Keratinocyte (primary cell): ENCODE results near the gene IRGC. TPM values are rescaled to one million over a fixed set of nuclear protein-coding genes. Genes with fewer than 3 reads are reported as not detected.

ENCODE experiments used
- DNase-seq: peaks from one replicate; pipeline ENCODE4 v3.0.0-alpha.2; 2011; ENCODE audit warnings: low read depth, missing footprints, low spot score
- FAIRE-seq: peaks from 2 replicates; lab custom pipeline; 2011; peaks lifted over from hg19 to GRCh38; lab: Jason Lieb, UNC
- H2AFZ ChIP-seq: 2 replicates; pipeline ENCODE4 v1.6.0; 2012; ENCODE audit warnings: low read length, control low read depth, inconsistent platforms; ENCODE audit not compliant: control insufficient read depth
- H3K27ac ChIP-seq: 2 replicates; pipeline ENCODE4 v1.5.1; 2011; ENCODE audit warnings: low read length; ENCODE audit not compliant: control insufficient read depth, insufficient read depth
- H3K27me3 ChIP-seq: 3 replicates; pipeline ENCODE4 v1.6.0; 2011; ENCODE audit warnings: low read length; ENCODE audit not compliant: control insufficient read depth, insufficient read depth; ENCODE audit errors: extremely low read depth
- H3K36me3 ChIP-seq, 2 experiments: 2 replicates in 1 of 2; 3 replicates in 1 of 2; pipeline ENCODE4 v1.5.1; 2011; ENCODE audit warnings: low read length in 2 of 2, mild to moderate bottlenecking in 1 of 2; ENCODE audit not compliant: control insufficient read depth in 2 of 2, insufficient read depth in 2 of 2; ENCODE audit errors: extremely low read depth in 1 of 2
- H3K4me1 ChIP-seq: 3 replicates; pipeline ENCODE4 v1.5.1; 2011; ENCODE audit warnings: low read length; ENCODE audit not compliant: control insufficient read depth, insufficient read depth; ENCODE audit errors: extremely low read depth
- H3K4me2 ChIP-seq: 3 replicates; pipeline ENCODE4 v1.6.0; 2011; ENCODE audit warnings: low read depth, low read length; ENCODE audit not compliant: control insufficient read depth, insufficient read depth; ENCODE audit errors: extremely low read depth
- H3K4me3 ChIP-seq, 3 experiments: fragments of 200-600 bp in 1 of 3; sonication (generic) in 1 of 3; 2 replicates in 2 of 3; 3 replicates in 1 of 3; pipeline ENCODE4 v1.5.1; 2011 to 2016; ENCODE audit warnings: low read length in 3 of 3, mild to moderate bottlenecking in 3 of 3, control low read depth in 2 of 3, inconsistent platforms in 1 of 3, low read depth in 1 of 3, mixed read lengths in 1 of 3, mixed run types in 1 of 3, moderate library complexity in 1 of 3; ENCODE audit not compliant: control insufficient read depth in 2 of 3, insufficient read depth in 2 of 3; ENCODE audit errors: extremely low read depth in 1 of 3
- H3K79me2 ChIP-seq: 2 replicates; pipeline ENCODE4 v1.6.0; 2012; ENCODE audit warnings: low read length; ENCODE audit not compliant: control insufficient read depth, insufficient read depth
- H3K9ac ChIP-seq: 3 replicates; pipeline ENCODE4 v1.6.0; 2011; ENCODE audit warnings: low read length; ENCODE audit not compliant: control insufficient read depth, insufficient read depth; ENCODE audit errors: extremely low read depth
- H3K9me1 ChIP-seq: 3 replicates; pipeline ENCODE4 v1.6.0; 2011; ENCODE audit warnings: low read length; ENCODE audit not compliant: control insufficient read depth, insufficient read depth; ENCODE audit errors: extremely low read depth
- H3K9me3 ChIP-seq: 2 replicates; pipeline ENCODE4 v1.5.1; 2012; ENCODE audit warnings: low read depth, low read length; ENCODE audit not compliant: control insufficient read depth
- H4K20me1 ChIP-seq: 3 replicates; pipeline ENCODE4 v1.6.0; 2011; ENCODE audit warnings: low read length; ENCODE audit not compliant: control insufficient read depth, insufficient read depth; ENCODE audit errors: extremely low read depth
- EZH2 ChIP-seq: IDR thresholded peaks from one replicate; pipeline ENCODE4 v1.6.1; 2012; ENCODE audit warnings: inconsistent platforms, mild to moderate bottlenecking, low read length, moderate library complexity
- dilution Hi-C: fragments of 300-500 bp; cut with MboI; formaldehyde crosslinking; loops from one replicate; pipeline ENCODE4 v1.7.0; 2020; ENCODE audit warnings: low sequenced_read_pairs; ENCODE audit not compliant: extremely low pct_ligation_motif_present
- polyA plus RNA-seq, 5 experiments: library from polyadenylated mRNA; depleted of rRNA in 3 of 5; stranded (reverse) in 3 of 5; stranded (forward) in 1 of 5; unstranded in 1 of 5; fragments of >200 nt; gene quantifications; 1 replicate in 1 of 5; 2 replicates in 3 of 5; 3 replicates in 1 of 5; pipeline versions ENCODE4 v1.2.1 to v1.2.3, GENCODE V29; 2011 to 2012; ENCODE audit warnings: missing spikeins in 2 of 5, low read depth in 1 of 5, low replicate concordance in 1 of 5
- TF ChIP-seq, protein P1 (sequence below), 3 experiments: IDR thresholded peaks in 1 of 3; conservative IDR thresholded peaks in 1 of 3; optimal IDR thresholded peaks in 1 of 3; 2 replicates in 2 of 3; 3 replicates in 1 of 3; pipeline versions ENCODE3 to v1.5.1; 2011; ENCODE audit warnings: low read length in 3 of 3, mild to moderate bottlenecking in 3 of 3, moderate library complexity in 2 of 3, control low read depth in 1 of 3, inconsistent platforms in 1 of 3; ENCODE audit not compliant: insufficient read depth in 2 of 3; ENCODE audit errors: extremely low read depth in 1 of 3

The IRGC gene
- polyA plus RNA-seq, 1 donor (not counting 4 experiments of a cell fraction or from before 2014, with no cell fraction given) = not detected

DNA sequence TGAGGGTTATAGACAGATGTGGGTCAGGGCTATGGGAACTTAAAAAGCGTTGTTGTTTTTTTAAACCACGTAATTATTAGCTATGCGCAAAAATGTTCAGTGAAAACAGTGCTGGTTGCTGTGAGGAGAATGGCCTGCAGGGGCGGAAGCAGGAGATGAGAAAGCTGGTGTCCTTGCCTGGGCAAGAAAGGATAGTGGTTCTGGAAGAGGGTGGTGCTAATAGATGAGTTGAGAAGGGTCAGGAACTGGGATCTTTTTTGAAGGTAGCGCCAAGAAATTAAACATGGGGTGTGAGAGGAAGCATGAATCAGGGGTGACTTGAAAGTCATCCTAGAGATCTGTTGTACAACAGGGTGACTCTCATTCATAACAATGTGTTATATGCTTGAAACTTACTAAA, 43.6 kb downstream of the IRGC start:
- Histone ChIP-seq H3K4me3 (no peak overlapping the region), H2AFZ (no peak overlapping the region), H3K4me1 (peaks cover 50% of the 10 kb centered on the region), H3K79me2 (peaks cover 2% of the 10 kb centered on the region), H3K27ac (peak overlapping the region; percentile 100), H3K9me1 (no peaks in the 10 kb centered on the region), H3K36me3 (peaks cover 0 to 2% of the 10 kb centered on the region in 2 experiments), H4K20me1 (no peaks in the 10 kb centered on the region), H3K9ac (peak overlapping the region; percentile 84), H3K9me3 (no peaks in the 10 kb centered on the region), H3K27me3 (no peaks in the 10 kb centered on the region), H3K4me2 (peak overlapping the region; percentile 92)
- dilution Hi-C loops = no loop called here
- DNase-seq = peak; percentile 98
- TF ChIP-seq, protein P1, sequence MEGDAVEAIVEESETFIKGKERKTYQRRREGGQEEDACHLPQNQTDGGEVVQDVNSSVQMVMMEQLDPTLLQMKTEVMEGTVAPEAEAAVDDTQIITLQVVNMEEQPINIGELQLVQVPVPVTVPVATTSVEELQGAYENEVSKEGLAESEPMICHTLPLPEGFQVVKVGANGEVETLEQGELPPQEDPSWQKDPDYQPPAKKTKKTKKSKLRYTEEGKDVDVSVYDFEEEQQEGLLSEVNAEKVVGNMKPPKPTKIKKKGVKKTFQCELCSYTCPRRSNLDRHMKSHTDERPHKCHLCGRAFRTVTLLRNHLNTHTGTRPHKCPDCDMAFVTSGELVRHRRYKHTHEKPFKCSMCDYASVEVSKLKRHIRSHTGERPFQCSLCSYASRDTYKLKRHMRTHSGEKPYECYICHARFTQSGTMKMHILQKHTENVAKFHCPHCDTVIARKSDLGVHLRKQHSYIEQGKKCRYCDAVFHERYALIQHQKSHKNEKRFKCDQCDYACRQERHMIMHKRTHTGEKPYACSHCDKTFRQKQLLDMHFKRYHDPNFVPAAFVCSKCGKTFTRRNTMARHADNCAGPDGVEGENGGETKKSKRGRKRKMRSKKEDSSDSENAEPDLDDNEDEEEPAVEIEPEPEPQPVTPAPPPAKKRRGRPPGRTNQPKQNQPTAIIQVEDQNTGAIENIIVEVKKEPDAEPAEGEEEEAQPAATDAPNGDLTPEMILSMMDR (optimal IDR thresholded peaks at IDR 0.05 in 1 of 3, IDR thresholded peaks at IDR 0.05 in 1 of 3, conservative IDR thresholded peaks at IDR 0.05 in 1 of 3; ENCODE audit: extremely low read depth in 1 of 3, insufficient read depth in 2 of 3, low read length in 3 of 3) = peak; percentile 41 to 59 (median 48)
- no peak for TF ChIP-seq EZH2
- peak; percentile 73 for FAIRE-seq

DNA sequence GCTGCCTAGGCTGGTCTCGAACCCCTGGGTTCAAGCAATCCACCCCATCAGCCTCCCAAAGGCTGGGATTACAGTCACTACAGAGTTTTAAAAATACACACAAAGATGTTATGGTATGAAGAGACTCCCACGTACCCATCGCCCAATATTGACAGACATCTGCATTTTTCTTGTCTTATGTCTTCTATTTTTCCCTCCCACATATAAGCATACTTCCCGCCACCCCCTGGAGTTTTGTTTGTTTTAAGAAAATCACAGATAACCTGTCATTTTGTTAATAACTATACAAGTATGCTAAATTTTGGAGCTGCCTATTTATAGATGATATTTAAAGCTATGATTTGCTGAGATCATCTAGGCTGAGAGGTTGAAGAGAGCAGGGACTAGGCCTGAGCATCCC, 45.1 kb downstream of the IRGC start:
- no peaks in the 10 kb centered on the region for H3K9me1 ChIP-seq
- DNase-seq (no peak), FAIRE-seq (no peak)
- peaks cover 0 to 2% of the 10 kb centered on the region in 2 experiments for H3K36me3 ChIP-seq
- H3K9me3 ChIP-seq = no peaks in the 10 kb centered on the region
- dilution Hi-C loops = no loop called here
- no peak overlapping the region for H3K9ac ChIP-seq
- TF ChIP-seq, protein P1 (optimal IDR thresholded peaks at IDR 0.05 in 1 of 3, IDR thresholded peaks at IDR 0.05 in 1 of 3, conservative IDR thresholded peaks at IDR 0.05 in 1 of 3; ENCODE audit: extremely low read depth in 1 of 3, insufficient read depth in 2 of 3, low read length in 3 of 3) = no peak
- TF ChIP-seq EZH2 = no peak
- no peak overlapping the region for H3K27ac ChIP-seq
- H3K79me2 ChIP-seq = no peaks in the 10 kb centered on the region
- H2AFZ ChIP-seq = no peak overlapping the region
- H4K20me1 ChIP-seq = no peaks in the 10 kb centered on the region
- H3K4me1 ChIP-seq = peaks cover 54% of the 10 kb centered on the region
- H3K4me3 ChIP-seq = no peak overlapping the region
- no peaks in the 10 kb centered on the region for H3K27me3 ChIP-seq
- no peak overlapping the region for H3K4me2 ChIP-seq
